Naive thymus-derived CD4-positive, alpha-beta T cell (primary cell): ENCODE measurements around the gene ARL8B. TPM values are rescaled to one million over a fixed set of nuclear protein-coding genes. Genes with fewer than 3 reads are reported as not detected.

ENCODE experiments used
- ATAC-seq: fragments of 150-1000 bp; cut with Tn5 transposase; 2 replicates; pipeline ENCODE4 v1.10.0; 2021; ENCODE audit warnings: mild to moderate bottlenecking, moderate library complexity
- CTCF ChIA-PET: fragments of 350-600 bp; sonication (Branson Sonifier 250); formaldehyde crosslinking; loops from one replicate; lab custom pipeline; 2021; ENCODE audit warnings: antibody characterized with exemption; lab: Charles Lee
- POLR2A ChIA-PET: fragments of 350-600 bp; sonication (Branson Sonifier 250); formaldehyde crosslinking; loops from one replicate; lab custom pipeline; 2021; ENCODE audit warnings: antibody characterized with exemption, inconsistent platforms; lab: Charles Lee
- DNase-seq, 9 donors: peaks; one replicate each; pipeline versions ENCODE4 v3.0.0 to v3.0.0-alpha.2; 2020 to 2022; ENCODE audit warnings: mixed read lengths in 1 of 9
- H3K27ac ChIP-seq: one replicate; pipeline ENCODE4 v1.7.0; 2013; ENCODE audit warnings: mild to moderate bottlenecking, low read depth, low read length, moderate library complexity
- H3K27me3 ChIP-seq, 2 donors: one replicate each; pipeline ENCODE4 v1.7.0; 2013; ENCODE audit warnings: low read length in 2 of 2, mild to moderate bottlenecking in 2 of 2, moderate library complexity in 2 of 2; ENCODE audit not compliant: control insufficient read depth in 2 of 2, insufficient read depth in 2 of 2
- H3K36me3 ChIP-seq, 3 experiments: 1 replicate in 2 of 3; 2 replicates in 1 of 3; pipeline ENCODE4 v1.7.0; 2013; ENCODE audit warnings: low read length in 3 of 3, mild to moderate bottlenecking in 3 of 3, moderate library complexity in 1 of 3; ENCODE audit not compliant: insufficient read depth in 3 of 3, control insufficient read depth in 2 of 3
- H3K4me1 ChIP-seq, 2 donors: one replicate each; pipeline ENCODE4 v1.7.0; 2013; ENCODE audit warnings: low read length in 2 of 2, mild to moderate bottlenecking in 2 of 2, moderate library complexity in 1 of 2; ENCODE audit not compliant: control insufficient read depth in 2 of 2, insufficient read depth in 2 of 2
- H3K4me3 ChIP-seq: 2 replicates; pipeline ENCODE4 v1.7.0; 2013; ENCODE audit warnings: mild to moderate bottlenecking, low read length
- H3K9me3 ChIP-seq, 3 experiments: 1 replicate in 2 of 3; 2 replicates in 1 of 3; pipeline ENCODE4 v1.7.0; 2013; ENCODE audit warnings: low read length in 3 of 3; ENCODE audit not compliant: control insufficient read depth in 2 of 3
- H3K27ac Mint-ChIP-seq, 9 donors: one replicate each; pipeline ENCODE4 v1.8.0; 2020 to 2022; ENCODE audit warnings: mixed read lengths in 9 of 9, mild to moderate bottlenecking in 8 of 9, moderate library complexity in 5 of 9, inconsistent platforms in 2 of 9
- H3K27me3 Mint-ChIP-seq, 5 donors: one replicate each; pipeline ENCODE4 v1.8.0; 2021 to 2022; ENCODE audit warnings: mixed read lengths in 5 of 5, mild to moderate bottlenecking in 1 of 5
- H3K36me3 Mint-ChIP-seq, 5 donors: one replicate each; pipeline ENCODE4 v1.8.0; 2020 to 2022; ENCODE audit warnings: mixed read lengths in 5 of 5, mild to moderate bottlenecking in 3 of 5, inconsistent platforms in 1 of 5
- H3K4me1 Mint-ChIP-seq, 7 donors: one replicate each; pipeline ENCODE4 v1.8.0; 2020 to 2022; ENCODE audit warnings: mixed read lengths in 7 of 7, mild to moderate bottlenecking in 3 of 7, inconsistent platforms in 1 of 7
- H3K4me3 Mint-ChIP-seq, 10 donors: one replicate each; pipeline ENCODE4 v1.8.0; 2020 to 2022; ENCODE audit warnings: mild to moderate bottlenecking in 10 of 10, mixed read lengths in 10 of 10, moderate library complexity in 6 of 10, inconsistent platforms in 2 of 10
- H3K9me3 Mint-ChIP-seq, 11 donors: one replicate each; pipeline ENCODE4 v1.8.0; 2020 to 2022; ENCODE audit warnings: mixed read lengths in 11 of 11, mild to moderate bottlenecking in 4 of 11, inconsistent platforms in 1 of 11, moderate library complexity in 1 of 11
- intact Hi-C, 2 donors: fragments of 100-400 bp; cut with micrococcal nuclease; formaldehyde crosslinking; loops; one replicate each; pipeline ENCODE4 v1.15.1; 2023
- polyA plus RNA-seq, 2 donors: library from polyadenylated mRNA; unstranded; fragments of 300-500 nt; fragmentation: Illumina TruSeq; gene quantifications; one replicate each; pipeline ENCODE4 v1.2.3, GENCODE V29; 2021
- total RNA-seq, 6 experiments: library from RNA in 5 of 6; stranded (reverse) in 5 of 6; gene quantifications; 1 replicate in 5 of 6; 2 replicates in 1 of 6; pipeline ENCODE4 v1.2.3 and lab custom pipeline; 2021 to 2026

Gene ARL8B
- total and polyA plus RNA-seq, 7 experiments from 2014 or later: 43.7 to 66.1 (median 48.4) TPM

GRCh38 chr3:5229414-5229813 is 107.3 kb downstream of the ARL8B start:
- Mint-ChIP-seq H3K9me3 (no peaks in the 10 kb centered on the region), H3K36me3 (no peaks in the 10 kb centered on the region), H3K27ac (peak overlapping the region in 1 of 9 donors; percentile 16), H3K4me3 (no peak overlapping the region), H3K27me3 (peaks cover 0 to 12% (median 0%) of the 10 kb centered on the region in 5 donors), H3K4me1 (peaks cover 0 to 3% (median 0%) of the 10 kb centered on the region in 7 donors)
- no peaks in the 10 kb centered on the region for H3K36me3 ChIP-seq
- no peak overlapping the region for H3K4me3 ChIP-seq
- H3K27me3 ChIP-seq: no peaks in the 10 kb centered on the region
- POLR2A ChIA-PET: no interaction called here
- intact Hi-C loops: no loop called here
- no peaks in the 10 kb centered on the region for H3K4me1 ChIP-seq
- ATAC-seq: no peak
- no peak overlapping the region for H3K27ac ChIP-seq
- no peak for DNase-seq
- H3K9me3 ChIP-seq: no peaks in the 10 kb centered on the region
- CTCF ChIA-PET: no interaction called here

Other genes starting within 250 kb of the ARL8B start
- gene BHLHE40, start 142.9 kb upstream of the ARL8B start, total RNA-seq: 100 to 1,000 TPM in 2 of 5 experiments, 10 to 100 TPM in 1, 1 to 10 TPM in 2; 3.9 to 383 (median 71.2) TPM
- 1 to 10 TPM in 1 of 2 donors, under 1 TPM in 1; 0.82 to 3.1 TPM for gene BHLHE40, start 142.9 kb upstream of the ARL8B start, polyA plus RNA-seq
- 100 to 1,000 TPM in 4 of 5 experiments, 10 to 100 TPM in 1; 97.3 to 138 (median 126) TPM for gene EDEM1, start 65.4 kb downstream of the ARL8B start, total RNA-seq
- gene EDEM1, start 65.4 kb downstream of the ARL8B start, polyA plus RNA-seq: 10 to 100 TPM; 41.9 to 50.1 TPM